GM12878 (cell line): ENCODE data around the gene ADAMTS2. TPM values are rescaled to one million over a fixed set of nuclear protein-coding genes. Genes with fewer than 3 reads are reported as not detected.
"Not testable (repeated sequence)": the region's sequence is repeated elsewhere in the genome, so short reads cannot be mapped to it uniquely, and the experiment has no call there.

Experiments
- ATAC-seq: fragments of 200-7000 bp; cut with Tn5 transposase; 3 replicates; pipeline ENCODE4 v1.9.1; 2020; ENCODE audit warnings: mild to moderate bottlenecking, moderate library complexity
- BruUV-seq: library from RNA; stranded (reverse); fragments of 400-500 nt; replicated peaks from 2 replicates; lab custom pipeline; 2021; lab: Mats Ljungman, UMichigan
- CTCF ChIA-PET: fragments of 300-600 bp; sonication (Branson Sonifier 250); formaldehyde crosslinking; extraction: SDS; loops from one replicate; lab custom pipeline; 2021; ENCODE audit warnings: inconsistent platforms; lab: Yijun Ruan, JAX
- POLR2A ChIA-PET: fragments of 350-600 bp; formaldehyde crosslinking; extraction: SDS; loops from one replicate; lab custom pipeline; 2021; ENCODE audit warnings: inconsistent platforms; lab: Charles Lee
- RAD21 ChIA-PET: fragments of 300-600 bp; sonication (Branson Sonifier 250); formaldehyde crosslinking; loops from one replicate; lab custom pipeline; 2023; ENCODE audit warnings: antibody characterized with exemption; ENCODE audit not compliant: unreplicated experiment; lab: Charles Lee
- SMC1A ChIA-PET: fragments of 300-600 bp; sonication (Branson Sonifier 250); formaldehyde crosslinking; loops from one replicate; lab custom pipeline; 2023; ENCODE audit not compliant: unreplicated experiment, uncharacterized antibody; lab: Charles Lee
- DNase-seq: peaks from one replicate; pipeline ENCODE4 v3.0.0-alpha.2; 2011; ENCODE audit warnings: low read depth, low spot score
- FAIRE-seq: peaks from 3 replicates; lab custom pipeline; 2011; peaks lifted over from hg19 to GRCh38; lab: Jason Lieb, UNC
- H2AFZ ChIP-seq: 2 replicates; pipeline ENCODE4 v1.6.0; 2011; ENCODE audit warnings: low read depth, low read length, control low read depth; ENCODE audit not compliant: control insufficient read depth
- H3K27ac ChIP-seq: 2 replicates; pipeline ENCODE4 v1.5.1; 2011; ENCODE audit warnings: control low read depth; ENCODE audit not compliant: control insufficient read depth, insufficient read depth
- H3K27me3 ChIP-seq, 2 experiments: replicated peaks in 1 of 2; 2 replicates each; pipeline versions ENCODE4 v1.6.0 to v1.6.1; 2011; ENCODE audit warnings: low read length in 1 of 2; ENCODE audit not compliant: control insufficient read depth in 2 of 2, insufficient read depth in 2 of 2
- H3K36me3 ChIP-seq, 2 experiments: 2 replicates each; pipeline ENCODE4 v1.5.1; 2011; ENCODE audit warnings: low read length in 1 of 2; ENCODE audit not compliant: control insufficient read depth in 2 of 2, insufficient read depth in 2 of 2
- H3K4me1 ChIP-seq: 2 replicates; pipeline ENCODE4 v1.6.1; 2011; ENCODE audit warnings: mild to moderate bottlenecking, low read length, moderate library complexity, mixed read lengths; ENCODE audit not compliant: control insufficient read depth, insufficient read depth
- H3K4me2 ChIP-seq: 2 replicates; pipeline ENCODE4 v1.6.0; 2011; ENCODE audit warnings: control low read depth; ENCODE audit not compliant: control insufficient read depth, insufficient read depth
- H3K4me3 ChIP-seq: fragments of 200-600 bp; sonication (generic); 2 replicates; pipeline ENCODE4 v1.5.1; 2016
- H3K79me2 ChIP-seq: 2 replicates; pipeline ENCODE4 v1.6.0; 2011; ENCODE audit warnings: low read length; ENCODE audit not compliant: control insufficient read depth, insufficient read depth
- H3K9ac ChIP-seq: 2 replicates; pipeline ENCODE4 v1.8.0; 2011; ENCODE audit warnings: low read length, control low read depth, mixed read lengths; ENCODE audit not compliant: control insufficient read depth, insufficient read depth
- H3K9me3 ChIP-seq: replicated peaks from 3 replicates; pipeline ENCODE4 v1.5.1; 2011; ENCODE audit warnings: mild to moderate bottlenecking, low read length; ENCODE audit not compliant: control insufficient read depth, insufficient read depth
- H4K20me1 ChIP-seq: 2 replicates; pipeline ENCODE4 v1.6.0; 2011; ENCODE audit not compliant: control insufficient read depth, insufficient read depth
- BRCA1 ChIP-seq: IDR thresholded peaks from 2 replicates; pipeline ENCODE4 v1.6.1; 2011; ENCODE audit warnings: low read depth, low read length, improper control_type of control experiment
- FOXM1 ChIP-seq: IDR thresholded peaks from 2 replicates; pipeline ENCODE4 v1.6.1; 2012; ENCODE audit warnings: low read depth, mild to moderate bottlenecking, inconsistent platforms, low read length, moderate library complexity
- MTA2 ChIP-seq: fragments of 450-650 bp; IDR thresholded peaks from 2 replicates; pipeline ENCODE4 v1.6.1; 2016; ENCODE audit warnings: low read depth, mild to moderate bottlenecking, moderate library complexity
- MTA3 ChIP-seq: IDR thresholded peaks from 2 replicates; pipeline ENCODE4 v1.6.1; 2012; ENCODE audit warnings: low read length, inconsistent platforms, borderline replicate concordance
- NFYB ChIP-seq: IDR thresholded peaks from 2 replicates; pipeline ENCODE4 v1.6.1; 2011; ENCODE audit warnings: low read depth, mild to moderate bottlenecking, low read length, improper control_type of control experiment, moderate library complexity; ENCODE audit not compliant: insufficient read depth
- SIX5 ChIP-seq: IDR thresholded peaks from 2 replicates; pipeline ENCODE4 v1.6.1; 2011; ENCODE audit warnings: mild to moderate bottlenecking, low read depth, low read length, moderate library complexity; ENCODE audit not compliant: severe bottlenecking
- SMAD1 ChIP-seq: fragments of 450-650 bp; IDR thresholded peaks from 2 replicates; pipeline ENCODE4 v1.6.1; 2018; ENCODE audit warnings: mild to moderate bottlenecking, low read depth; ENCODE audit not compliant: partially characterized antibody
- YY1 ChIP-seq: IDR thresholded peaks from 2 replicates; pipeline ENCODE4 v1.6.1; 2011; ENCODE audit warnings: low read depth, mild to moderate bottlenecking, low read length
- WGBS: methylation state at CpG from one replicate; pipeline ENCODE4 v1.1.6; 2016; ENCODE audit warnings: low lambda C conversion rate; ENCODE audit not compliant: insufficient replicate concordance, insufficient coverage; ENCODE audit errors: missing lambda C conversion rate; 5-methylcytosine and 5-hydroxymethylcytosine counted together
- in situ Hi-C: fragments of 300-500 bp; cut with MboI; formaldehyde crosslinking; loops from 9 replicates; pipeline ENCODE4 v1.14.3; 2018; ENCODE audit warnings: mixed read lengths
- intact Hi-C: fragments of 100-400 bp; cut with micrococcal nuclease; formaldehyde crosslinking; loops from one replicate; pipeline ENCODE4 v1.14.2; 2022; ENCODE audit not compliant: unreplicated experiment
- polyA plus RNA-seq, 11 experiments: library from polyadenylated mRNA; depleted of rRNA in 4 of 11; unstranded in 6 of 11; stranded (reverse) in 5 of 11; fragments of >200 nt; fragmentation: Nextera tagmentation in 4 of 11; fragmentation: Illumina TruSeq in 1 of 11; extraction: Ambion mirVana in 4 of 11; extraction: Trizol in 1 of 11; gene quantifications; 1 replicate in 1 of 11; 2 replicates in 10 of 11; pipeline versions ENCODE4 v1.2.1 to v1.2.3, GENCODE V29; 2011 to 2016; ENCODE audit warnings: inconsistent platforms in 2 of 11, missing spikeins in 2 of 11, low read depth in 1 of 11
- total RNA-seq, 4 experiments: library from RNA; depleted of rRNA in 3 of 4; stranded (reverse); fragments of >200 nt in 3 of 4; fragmentation: Illumina TruSeq in 1 of 4; extraction: Trizol in 1 of 4; gene quantifications; 2 replicates each; pipeline versions ENCODE4 v1.2.1 to v1.2.3, GENCODE V29; 2013 to 2021
- TF ChIP-seq, protein P1 (sequence below): IDR thresholded peaks from 2 replicates; pipeline ENCODE4 v1.6.1; 2012; ENCODE audit warnings: low read depth, low read length, improper control_type of control experiment

Gene ADAMTS2
- total and polyA plus RNA-seq, 10 of the 15 experiments (the other 5 are each of a cell fraction or from before 2014, with no cell fraction given) = 0.03 to 0.05 TPM; not detected in 8

DNA sequence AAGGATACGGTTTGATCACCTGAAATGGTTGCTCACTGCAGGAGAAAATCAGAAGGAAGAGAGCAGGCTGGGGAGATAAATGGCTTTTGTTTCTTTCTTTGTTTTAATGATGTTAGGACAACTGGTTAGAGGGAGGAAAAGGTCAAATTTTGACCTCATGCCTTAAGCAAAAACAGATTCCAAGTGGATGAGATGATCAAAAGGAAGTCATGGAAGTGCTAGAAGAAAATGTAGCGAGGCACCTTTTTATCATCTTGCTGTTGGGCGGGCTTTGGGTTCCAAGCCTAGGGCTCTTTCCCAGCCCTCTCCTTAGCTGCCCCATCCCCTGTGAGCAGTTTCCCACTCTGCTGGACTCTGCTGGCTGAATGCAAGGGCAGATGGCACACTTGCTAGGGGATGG is 127.9 kb downstream of the ADAMTS2 start:
- POLR2A ChIA-PET = no interaction called here
- no peaks in the 10 kb centered on the region for H4K20me1 ChIP-seq
- ATAC-seq (no peak), DNase-seq (no peak), FAIRE-seq (no peak)
- H3K27me3 ChIP-seq = no peaks in the 10 kb centered on the region
- no peak overlapping the region for H3K4me2 ChIP-seq
- intact Hi-C loops (no loop called here), in situ Hi-C loops (no loop called here)
- H3K27ac ChIP-seq = no peak overlapping the region
- 20% methylated on average over 3 of the region's 3 CpGs for WGBS
- no peak for TF ChIP-seq MTA3
- TF ChIP-seq BRCA1 = no peak
- TF ChIP-seq MTA2 = no peak
- no peak for TF ChIP-seq FOXM1
- TF ChIP-seq, protein P1, sequence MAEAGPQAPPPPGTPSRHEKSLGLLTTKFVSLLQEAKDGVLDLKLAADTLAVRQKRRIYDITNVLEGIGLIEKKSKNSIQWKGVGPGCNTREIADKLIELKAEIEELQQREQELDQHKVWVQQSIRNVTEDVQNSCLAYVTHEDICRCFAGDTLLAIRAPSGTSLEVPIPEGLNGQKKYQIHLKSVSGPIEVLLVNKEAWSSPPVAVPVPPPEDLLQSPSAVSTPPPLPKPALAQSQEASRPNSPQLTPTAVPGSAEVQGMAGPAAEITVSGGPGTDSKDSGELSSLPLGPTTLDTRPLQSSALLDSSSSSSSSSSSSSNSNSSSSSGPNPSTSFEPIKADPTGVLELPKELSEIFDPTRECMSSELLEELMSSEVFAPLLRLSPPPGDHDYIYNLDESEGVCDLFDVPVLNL = no peak
- TF ChIP-seq YY1 = no peak
- TF ChIP-seq SMAD1 = no peak
- TF ChIP-seq NFYB = no peak
- TF ChIP-seq SIX5 = no peak
- H3K36me3 ChIP-seq = no peaks in the 10 kb centered on the region
- no peak overlapping the region for H3K9ac ChIP-seq
- no peak overlapping the region for H3K4me3 ChIP-seq
- BruUV-seq = no TSS peak
- RAD21 ChIA-PET = no interaction called here
- no peaks in the 10 kb centered on the region; the same call in 2 of the 3 replicates for H3K9me3 ChIP-seq
- no peak overlapping the region for H2AFZ ChIP-seq
- no peaks in the 10 kb centered on the region for H3K4me1 ChIP-seq
- SMC1A ChIA-PET = no interaction called here
- no peaks in the 10 kb centered on the region for H3K79me2 ChIP-seq
- CTCF ChIA-PET = no interaction called here

DNA sequence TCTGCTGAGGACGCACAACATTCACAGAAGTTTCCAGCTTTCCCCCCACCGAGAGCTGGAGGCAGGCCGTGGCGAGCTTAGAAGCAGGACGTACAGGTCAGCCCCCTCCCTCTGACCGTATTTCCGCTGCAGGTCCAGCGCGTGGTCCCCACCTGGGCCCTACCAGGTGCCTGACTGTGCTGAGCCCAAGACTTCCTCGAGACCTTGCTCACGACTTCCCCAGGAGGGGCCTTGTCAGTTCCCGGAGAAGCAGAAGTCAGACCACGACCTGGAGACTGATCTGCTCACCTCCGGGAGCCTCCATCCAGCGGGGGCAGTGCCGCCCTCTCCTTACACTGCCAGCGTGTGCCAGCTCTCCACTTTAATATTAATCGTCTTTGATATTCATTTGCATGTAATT is 128.9 kb downstream of the ADAMTS2 start:
- H3K4me2 ChIP-seq, CTCF ChIA-PET, H3K27me3 ChIP-seq, H4K20me1 ChIP-seq, H2AFZ ChIP-seq, ATAC-seq, BruUV-seq, H3K9me3 ChIP-seq, RAD21 ChIA-PET, POLR2A ChIA-PET, H3K79me2 ChIP-seq, H3K4me3 ChIP-seq, FAIRE-seq, H3K4me1 ChIP-seq, SMC1A ChIA-PET, intact Hi-C loops, H3K27ac ChIP-seq, in situ Hi-C loops, H3K9ac ChIP-seq, DNase-seq, H3K36me3 ChIP-seq: not testable (repeated sequence)
- WGBS = 41% methylated on average over 5 of the region's 18 CpGs
